SU-DHL-6 (cell line): ENCODE data around the gene IFIT5.
"Not testable (repeated sequence)": the region's sequence is repeated elsewhere in the genome, so short reads cannot be mapped to it uniquely, and the experiment has no call there.

Experiments used
- CTCF ChIP-seq: fragments of 200-600 bp; sonication (generic); IDR thresholded peaks from one replicate; pipeline ENCODE4 v1.5.1; 2017; ENCODE audit warnings: antibody characterized with exemption, mild to moderate bottlenecking, low read length, moderate library complexity; ENCODE audit not compliant: insufficient read depth, poor library complexity, severe bottlenecking
- EZH2phosphoT487 ChIP-seq: fragments of 200-600 bp; sonication (generic), shearing (Covaris generic); conservative IDR thresholded peaks from 2 replicates; pipeline ENCODE4 v1.6.1; 2018; ENCODE audit warnings: mild to moderate bottlenecking, antibody characterized with exemption, low read length, moderate library complexity, mixed read lengths

DNA sequence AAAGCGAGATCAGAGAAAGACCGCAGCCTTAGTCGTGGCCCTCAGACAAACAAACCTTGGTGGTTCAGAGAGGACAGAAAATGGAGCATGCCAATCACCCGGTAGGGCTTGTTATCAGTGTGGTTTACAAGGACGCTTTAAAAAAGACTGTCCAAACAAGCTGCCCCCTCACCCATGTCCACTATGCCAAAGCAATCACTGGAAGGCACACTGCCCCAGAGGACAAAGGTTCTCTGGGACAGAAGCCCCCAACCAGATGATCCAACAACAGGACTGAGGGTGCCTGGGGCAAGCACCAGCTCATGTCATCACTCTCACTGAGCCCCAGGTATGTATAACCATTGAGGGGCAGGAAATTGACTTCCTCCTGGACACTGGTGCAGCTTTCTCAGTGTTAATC lies 5.1 kb upstream of the IFIT5 start:
- TF ChIP-seq CTCF, EZH2phosphoT487: not testable (repeated sequence)
